ENCODE data around the gene TTC27.

Gene TTC27

GRCh38 chr2:32755666-32756065 is 127.8 kb downstream of the TTC27 start:
- DNase-seq (ENCODE audit: low read depth), result no peak

- no peak for DNase-seq (ENCODE audit: low read depth)
Observed at GRCh38 chr2:32756074-32756727, 128.4 kb downstream of the TTC27 start.

GRCh38 chr2:32758232-32758631 is 130.4 kb downstream of the TTC27 start:
- DNase-seq (ENCODE audit: low read depth), result no peak

GRCh38 chr2:32760628-32761027 is 132.8 kb downstream of the TTC27 start:
- no peak for DNase-seq (ENCODE audit: low read depth)

- DNase-seq (ENCODE audit: low read depth), result no peak
Observed at GRCh38 chr2:32768387-32769174, 140.7 kb downstream of the TTC27 start.

GRCh38 chr2:32770360-32770759 is 142.5 kb downstream of the TTC27 start:
- no peak for DNase-seq (ENCODE audit: low read depth)

- no peak for DNase-seq (ENCODE audit: low read depth)
Observed at GRCh38 chr2:32772638-32773447, 145.0 kb downstream of the TTC27 start.

- no peak for DNase-seq (ENCODE audit: low read depth)
Observed at GRCh38 chr2:32773448-32773808, 145.6 kb downstream of the TTC27 start.

GRCh38 chr2:32775954-32776353 is 148.1 kb downstream of the TTC27 start:
- no peak for DNase-seq (ENCODE audit: low read depth)

GRCh38 chr2:32777714-32778113 is 149.9 kb downstream of the TTC27 start:
- DNase-seq (ENCODE audit: low read depth), result no peak

- DNase-seq (ENCODE audit: low read depth), result no peak
Observed at GRCh38 chr2:32780961-32781360, 153.1 kb downstream of the TTC27 start.

- no peak for DNase-seq (ENCODE audit: low read depth)
Observed at GRCh38 chr2:32783469-32783868, 155.6 kb downstream of the TTC27 start.

- no peak for DNase-seq (ENCODE audit: low read depth)
Observed at GRCh38 chr2:32783933-32784332, 156.1 kb downstream of the TTC27 start.

- no peak for DNase-seq (ENCODE audit: low read depth)
Observed at GRCh38 chr2:32787207-32787606, 159.4 kb downstream of the TTC27 start.

- no peak for DNase-seq (ENCODE audit: low read depth)
Observed at GRCh38 chr2:32788114-32788513, 160.3 kb downstream of the TTC27 start.

GRCh38 chr2:32792416-32792815 is 164.6 kb downstream of the TTC27 start:
- no peak for DNase-seq (ENCODE audit: low read depth)

- no peak for DNase-seq (ENCODE audit: low read depth)
Observed at GRCh38 chr2:32798829-32799228, 171.0 kb downstream of the TTC27 start.

GRCh38 chr2:32801741-32802140 is 173.9 kb downstream of the TTC27 start:
- no peak for DNase-seq (ENCODE audit: low read depth)

GRCh38 chr2:32802877-32803276 is 175.0 kb downstream of the TTC27 start:
- DNase-seq (ENCODE audit: low read depth), result no peak

- DNase-seq (ENCODE audit: low read depth), result no peak
Observed at GRCh38 chr2:32804205-32804604, 176.4 kb downstream of the TTC27 start.

GRCh38 chr2:32805104-32806095 is 177.6 kb downstream of the TTC27 start:
- no peak for DNase-seq (ENCODE audit: low read depth)

- DNase-seq (ENCODE audit: low read depth), result no peak
Observed at GRCh38 chr2:32806857-32807256, 179.0 kb downstream of the TTC27 start.

Measured in stimulated activated CD8-positive, alpha-beta memory T cell treated with anti-CD3 and anti-CD28 coated beads, Interleukin-15, amount 100 ng/mL, for 24 hours (primary cell).